ENCODE data around the gene THY1. TPM values are rescaled to one million over a fixed set of nuclear protein-coding genes. Genes with fewer than 3 reads are reported as not detected.

The THY1 gene
- total and polyA plus RNA-seq, 9 of the 15 experiments (the other 6 are each of a cell fraction or from before 2014, with no cell fraction given): 0.07 to 0.40 (median 0.16) TPM; not detected in 5

DNA sequence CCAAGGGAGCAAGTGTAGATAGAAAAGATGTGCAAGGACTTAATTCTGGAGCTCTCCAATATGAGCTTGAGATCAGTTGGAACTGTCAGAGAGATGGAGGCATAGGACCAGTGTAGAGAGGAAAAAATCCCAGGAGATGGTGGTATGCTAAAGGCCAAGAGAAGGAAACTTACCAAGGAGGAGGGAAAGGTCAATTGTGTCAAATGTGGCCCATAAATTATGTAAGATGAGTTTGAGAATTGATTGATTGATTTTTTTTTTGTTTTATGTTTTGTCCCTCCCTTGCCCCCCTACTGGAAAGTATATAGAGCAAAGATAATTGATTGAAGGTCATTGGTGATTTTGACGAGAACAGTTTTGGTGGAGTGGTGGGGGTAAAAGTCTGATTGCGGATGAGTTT lies 38.6 kb downstream of the THY1 start:
- Histone ChIP-seq H3K9me3 (replicated peaks; ENCODE audit: control insufficient read depth, insufficient read depth, low read depth, low read length) (no peaks in the 10 kb centered on the region; the same call in 1 of the 2 replicates), H3K4me2 (ENCODE audit: insufficient read depth, low read length) (no peak overlapping the region), H3K4me3 (no peak overlapping the region), H3K79me2 (ENCODE audit: control insufficient read depth, insufficient read depth, low read length) (peaks cover 14% of the 10 kb centered on the region), H3K36me3 (ENCODE audit: control insufficient read depth, insufficient read depth, low read length) (no peaks in the 10 kb centered on the region), H4K20me1 (replicated peaks; ENCODE audit: control insufficient read depth, insufficient read depth, low read length) (no peaks in the 10 kb centered on the region), H2AFZ (ENCODE audit: low read depth, low read length) (no peak overlapping the region), H3K9me1 (ENCODE audit: control insufficient read depth, insufficient read depth, low read length) (no peaks in the 10 kb centered on the region), H3K27me3 (ENCODE audit: control insufficient read depth in 2 of 2, insufficient read depth in 2 of 2, low read length in 2 of 2) (no peaks in the 10 kb centered on the region), H3K27ac (ENCODE audit: extremely low read depth, low read depth, low read length) (no peak overlapping the region), H3K9ac (ENCODE audit: insufficient read depth in 1 of 2, low read depth in 2 of 2, low read length in 2 of 2) (no peak overlapping the region), H3K4me1 (replicated peaks in 1 of 2; ENCODE audit: control insufficient read depth in 2 of 2, insufficient read depth in 2 of 2, low read length in 2 of 2) (peaks cover 14 to 22% of the 10 kb centered on the region in 2 experiments)
- in situ Hi-C loops (cut with MboI): no loop called here
- FAIRE-seq: no peak
- ChIA-PET POLR2A (interaction anchor here (1.1 kb wide), 1 partner anchor 9 kb away, joined by 4 read pairs; no protein-coding TSS in a partner anchor), CTCF (ENCODE audit: low intra/inter-chr PET ratio) (interaction anchor here (1.3 kb wide), 1 partner anchor 91 kb away, joined by 4 read pairs; no protein-coding TSS in a partner anchor)
- BruUV-seq (replicated peaks): no TSS peak
- peak in 1 of 4 experiments; percentile 3 for DNase-seq (ENCODE audit: extremely low read depth in 1 of 4, low spot score in 3 of 4)
- intact Hi-C loops (cut with micrococcal nuclease): no loop called here
- ATAC-seq: no peak
- TF ChIP-seq RAD21 (CRISPR knock-in tag; conservative IDR thresholded peaks at IDR 0.05 in 1 of 2, IDR thresholded peaks at IDR 0.05 in 1 of 2) (peak in 1 of 2 experiments; percentile 27; a peak in 2 of 4 replicates), MEIS2 (IDR thresholded peaks at IDR 0.05; ENCODE audit: partially characterized antibody) (peak; percentile 41), NFIC (IDR thresholded peaks at IDR 0.05) (no peak), ZNF311 (CRISPR knock-in tag; IDR thresholded peaks at IDR 0.05) (no peak), BRD9 (IDR thresholded peaks at IDR 0.05; ENCODE audit: low read depth, partially characterized antibody) (no peak)
- TF ChIP-seq, protein P1, sequence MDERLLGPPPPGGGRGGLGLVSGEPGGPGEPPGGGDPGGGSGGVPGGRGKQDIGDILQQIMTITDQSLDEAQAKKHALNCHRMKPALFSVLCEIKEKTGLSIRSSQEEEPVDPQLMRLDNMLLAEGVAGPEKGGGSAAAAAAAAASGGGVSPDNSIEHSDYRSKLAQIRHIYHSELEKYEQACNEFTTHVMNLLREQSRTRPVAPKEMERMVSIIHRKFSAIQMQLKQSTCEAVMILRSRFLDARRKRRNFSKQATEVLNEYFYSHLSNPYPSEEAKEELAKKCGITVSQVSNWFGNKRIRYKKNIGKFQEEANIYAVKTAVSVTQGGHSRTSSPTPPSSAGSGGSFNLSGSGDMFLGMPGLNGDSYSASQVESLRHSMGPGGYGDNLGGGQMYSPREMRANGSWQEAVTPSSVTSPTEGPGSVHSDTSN (CRISPR knock-in tag; IDR thresholded peaks at IDR 0.05; ENCODE audit: low read depth): no peak
- TF ChIP-seq, protein P1 (tag; conservative IDR thresholded peaks at IDR 0.05; ENCODE audit: low read depth): peak; percentile 70
- TF ChIP-seq, protein P2, sequence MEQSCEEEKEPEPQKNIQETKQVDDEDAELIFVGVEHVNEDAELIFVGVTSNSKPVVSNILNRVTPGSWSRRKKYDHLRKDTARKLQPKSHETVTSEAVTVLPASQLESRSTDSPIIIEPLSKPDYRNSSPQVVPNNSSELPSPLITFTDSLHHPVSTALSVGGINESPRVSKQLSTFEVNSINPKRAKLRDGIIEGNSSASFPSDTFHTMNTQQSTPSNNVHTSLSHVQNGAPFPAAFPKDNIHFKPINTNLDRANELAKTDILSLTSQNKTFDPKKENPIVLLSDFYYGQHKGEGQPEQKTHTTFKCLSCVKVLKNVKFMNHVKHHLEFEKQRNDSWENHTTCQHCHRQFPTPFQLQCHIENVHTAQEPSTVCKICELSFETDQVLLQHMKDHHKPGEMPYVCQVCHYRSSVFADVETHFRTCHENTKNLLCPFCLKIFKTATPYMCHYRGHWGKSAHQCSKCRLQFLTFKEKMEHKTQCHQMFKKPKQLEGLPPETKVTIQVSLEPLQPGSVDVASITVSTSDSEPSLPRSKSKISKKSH (CRISPR knock-in tag; IDR thresholded peaks at IDR 0.05): no peak
- TF ChIP-seq, protein P3, sequence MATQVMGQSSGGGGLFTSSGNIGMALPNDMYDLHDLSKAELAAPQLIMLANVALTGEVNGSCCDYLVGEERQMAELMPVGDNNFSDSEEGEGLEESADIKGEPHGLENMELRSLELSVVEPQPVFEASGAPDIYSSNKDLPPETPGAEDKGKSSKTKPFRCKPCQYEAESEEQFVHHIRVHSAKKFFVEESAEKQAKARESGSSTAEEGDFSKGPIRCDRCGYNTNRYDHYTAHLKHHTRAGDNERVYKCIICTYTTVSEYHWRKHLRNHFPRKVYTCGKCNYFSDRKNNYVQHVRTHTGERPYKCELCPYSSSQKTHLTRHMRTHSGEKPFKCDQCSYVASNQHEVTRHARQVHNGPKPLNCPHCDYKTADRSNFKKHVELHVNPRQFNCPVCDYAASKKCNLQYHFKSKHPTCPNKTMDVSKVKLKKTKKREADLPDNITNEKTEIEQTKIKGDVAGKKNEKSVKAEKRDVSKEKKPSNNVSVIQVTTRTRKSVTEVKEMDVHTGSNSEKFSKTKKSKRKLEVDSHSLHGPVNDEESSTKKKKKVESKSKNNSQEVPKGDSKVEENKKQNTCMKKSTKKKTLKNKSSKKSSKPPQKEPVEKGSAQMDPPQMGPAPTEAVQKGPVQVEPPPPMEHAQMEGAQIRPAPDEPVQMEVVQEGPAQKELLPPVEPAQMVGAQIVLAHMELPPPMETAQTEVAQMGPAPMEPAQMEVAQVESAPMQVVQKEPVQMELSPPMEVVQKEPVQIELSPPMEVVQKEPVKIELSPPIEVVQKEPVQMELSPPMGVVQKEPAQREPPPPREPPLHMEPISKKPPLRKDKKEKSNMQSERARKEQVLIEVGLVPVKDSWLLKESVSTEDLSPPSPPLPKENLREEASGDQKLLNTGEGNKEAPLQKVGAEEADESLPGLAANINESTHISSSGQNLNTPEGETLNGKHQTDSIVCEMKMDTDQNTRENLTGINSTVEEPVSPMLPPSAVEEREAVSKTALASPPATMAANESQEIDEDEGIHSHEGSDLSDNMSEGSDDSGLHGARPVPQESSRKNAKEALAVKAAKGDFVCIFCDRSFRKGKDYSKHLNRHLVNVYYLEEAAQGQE (IDR thresholded peaks at IDR 0.05; ENCODE audit: borderline replicate concordance): 0 out of 2 replicates have a peak, but pooled peaks have one; percentile 6
- TF ChIP-seq, protein P3 (CRISPR knock-in tag; IDR thresholded peaks at IDR 0.05; ENCODE audit: low read depth): no peak
- WGBS (ENCODE audit: insufficient coverage, low coverage, missing lambda C conversion rate): 58% methylated on average over 2 of the region's 2 CpGs
